Upper lobe of left lung (tissue), 6 donors: ENCODE results near the gene SLC6A20. TPM values are rescaled to one million over a fixed set of nuclear protein-coding genes. Genes with fewer than 3 reads are reported as not detected.

Experiments used
- ATAC-seq, 2 donors: fragments of 200-7000 bp; cut with Tn5 transposase; one replicate each; pipeline ENCODE4 v1.9.1; 2022; ENCODE audit warnings: mild to moderate bottlenecking in 2 of 2, moderate library complexity in 2 of 2; ENCODE audit not compliant: low FRiP score in 2 of 2
- DNase-seq, 2 donors: peaks; one replicate each; pipeline ENCODE4 v3.0.0-alpha.2; 2019 to 2020
- H3K27ac ChIP-seq, 4 donors: fragments of 200-600 bp; sonication (generic); one replicate each; pipeline ENCODE4 v1.5.1; 2016 to 2019
- H3K27me3 ChIP-seq, 4 donors: fragments of 200-600 bp; sonication (generic); one replicate each; pipeline ENCODE4 v1.5.1; 2017 to 2019
- H3K36me3 ChIP-seq, 4 donors: fragments of 200-600 bp; sonication (generic); one replicate each; pipeline ENCODE4 v1.5.1; 2016 to 2019
- H3K4me1 ChIP-seq, 4 donors: fragments of 200-600 bp; sonication (generic); one replicate each; pipeline ENCODE4 v1.5.1; 2018 to 2019
- H3K4me3 ChIP-seq, 4 donors: fragments of 200-600 bp; sonication (generic); one replicate each; pipeline ENCODE4 v1.5.1; 2017 to 2019; ENCODE audit warnings: mild to moderate bottlenecking in 2 of 4, moderate library complexity in 1 of 4
- H3K9me3 ChIP-seq, 4 donors: fragments of 200-600 bp; sonication (generic); one replicate each; pipeline ENCODE4 v1.5.1; 2018 to 2019
- CTCF ChIP-seq, 6 experiments: fragments of 450-650 bp in 4 of 6; fragments of 200-600 bp in 2 of 6; sonication (generic) in 2 of 6; IDR thresholded peaks; one replicate each; pipeline ENCODE4 v1.5.1; 2016 to 2019; ENCODE audit warnings: antibody characterized with exemption in 6 of 6
- EP300 ChIP-seq, 4 donors: sonication (generic); formaldehyde crosslinking; IDR thresholded peaks; one replicate each; pipeline ENCODE4 v1.5.1; 2017; ENCODE audit warnings: antibody characterized with exemption in 4 of 4, control low read depth in 2 of 4
- POLR2A ChIP-seq, 4 donors: fragments of 450-650 bp; IDR thresholded peaks; one replicate each; pipeline ENCODE4 v1.5.1; 2016 to 2017; ENCODE audit warnings: antibody characterized with exemption in 4 of 4, mild to moderate bottlenecking in 2 of 4
- POLR2AphosphoS5 ChIP-seq, 2 donors: sonication (generic); formaldehyde crosslinking; IDR thresholded peaks; one replicate each; pipeline ENCODE4 v1.5.1; 2017; ENCODE audit warnings: antibody characterized with exemption in 2 of 2
- WGBS, 2 donors: methylation state at CpG; one replicate each; pipeline ENCODE4 v1.1.5; 2017 to 2018; 5-methylcytosine and 5-hydroxymethylcytosine counted together
- total RNA-seq, 6 donors: library from RNA; depleted of rRNA in 4 of 6; stranded (reverse); fragments of >200 nt in 4 of 6; gene quantifications; one replicate each; pipeline versions ENCODE4 v1.1.0 to v1.2.1, GENCODE V29; 2016 to 2021
- donor health status: DM: no; HTN: no; CAD: no; lungs with moderate emphysema.
- donor health status: DM: no; HTN: yes; CAD: no; lungs with severe emphysema.

Gene SLC6A20
- total RNA-seq, 6 donors from 2014 or later, result 0.11 to 20.1 (median 7.2) TPM

- Histone ChIP-seq H3K4me3 (no peak overlapping the region), H3K9me3 (no peaks in the 10 kb centered on the region), H3K27me3 (no peaks in the 10 kb centered on the region), H3K4me1 (no peaks in the 10 kb centered on the region), H3K27ac (no peak overlapping the region), H3K36me3 (peaks cover 8 to 85% (median 36%) of the 10 kb centered on the region in 4 donors)
- TF ChIP-seq POLR2A (IDR thresholded peaks at IDR 0.05) (no peak), EP300 (IDR thresholded peaks at IDR 0.05) (no peak), POLR2AphosphoS5 (IDR thresholded peaks at IDR 0.05) (no peak), CTCF (IDR thresholded peaks at IDR 0.05) (no peak)
- WGBS, 2 donors, result 98 to 100% methylated on average over 2 of the region's 2 CpGs
- no peak for DNase-seq
- ATAC-seq, result no peak
These were observed 66.7 kb downstream of the SLC6A20 start for GRCh38 chr3:45729614-45730013.

- Histone ChIP-seq H3K27ac (no peak overlapping the region), H3K4me1 (no peaks in the 10 kb centered on the region), H3K4me3 (no peak overlapping the region), H3K36me3 (peaks cover 5 to 65% (median 9%) of the 10 kb centered on the region in 4 donors), H3K9me3 (no peaks in the 10 kb centered on the region), H3K27me3 (no peaks in the 10 kb centered on the region)
- DNase-seq (no peak), ATAC-seq (peak in 1 of 2 donors; percentile 29)
- WGBS, 2 donors, result 77 to 81% methylated on average over 3 of the region's 3 CpGs
- TF ChIP-seq POLR2AphosphoS5 (IDR thresholded peaks at IDR 0.05) (no peak), POLR2A (IDR thresholded peaks at IDR 0.05) (no peak), CTCF (IDR thresholded peaks at IDR 0.05) (no peak), EP300 (IDR thresholded peaks at IDR 0.05) (no peak)
These were observed 71.4 kb downstream of the SLC6A20 start for GRCh38 chr3:45724911-45725310.

GRCh38 chr3:45719655-45720487 lies 76.5 kb downstream of the SLC6A20 start:
- Histone ChIP-seq H3K4me3 (no peak overlapping the region), H3K36me3 (peaks cover 11 to 57% (median 17%) of the 10 kb centered on the region in 4 donors), H3K9me3 (no peaks in the 10 kb centered on the region), H3K27me3 (no peaks in the 10 kb centered on the region), H3K4me1 (no peaks in the 10 kb centered on the region), H3K27ac (no peak overlapping the region)
- TF ChIP-seq POLR2A (IDR thresholded peaks at IDR 0.05), result no peak
- no peak for TF ChIP-seq POLR2AphosphoS5 (IDR thresholded peaks at IDR 0.05)
- TF ChIP-seq EP300 (IDR thresholded peaks at IDR 0.05), result no peak
- TF ChIP-seq CTCF (IDR thresholded peaks at IDR 0.05), result no peak
- WGBS, 2 donors, result 73 to 75% methylated on average over 3 of the region's 3 CpGs
- DNase-seq (no peak), ATAC-seq (no peak)

- H3K36me3 ChIP-seq, result peaks cover 7 to 53% (median 21%) of the 10 kb centered on the region in 4 donors
- WGBS, 2 donors, result 94 to 97% methylated on average over 3 of the region's 3 CpGs
- no peak for ATAC-seq
These were observed 79.5 kb downstream of the SLC6A20 start for GRCh38 chr3:45716790-45717336.

More at GRCh38 chr3:45716790-45717336, 79.5 kb downstream of the SLC6A20 start:
- DNase-seq, result no peak
- Histone ChIP-seq H3K27ac (no peak overlapping the region), H3K4me3 (no peak overlapping the region), H3K27me3 (no peaks in the 10 kb centered on the region), H3K9me3 (no peaks in the 10 kb centered on the region), H3K4me1 (no peaks in the 10 kb centered on the region)
- TF ChIP-seq POLR2A (IDR thresholded peaks at IDR 0.05) (no peak), EP300 (IDR thresholded peaks at IDR 0.05) (no peak), CTCF (IDR thresholded peaks at IDR 0.05) (no peak), POLR2AphosphoS5 (IDR thresholded peaks at IDR 0.05) (no peak)
